Measurements from ENCODE around the gene RPL9. TPM values are rescaled to one million over a fixed set of nuclear protein-coding genes. Genes with fewer than 3 reads are reported as not detected.

RPL9 gene
- total and polyA plus RNA-seq, 2 of the 13 experiments (the other 11 are each of a cell fraction or from before 2014, with no cell fraction given), result 993 to 2,148 TPM

- no TSS peak for BruUV-seq (replicated peaks)
- ChIA-PET CTCF (ENCODE audit: low intra/inter-chr PET ratio, low total read pairs) (no interaction called here), POLR2A (interaction anchor here (0.7 to 8.4 kb wide), 4 partner anchors 11 to 131 kb away, joined by 4 to 121 read pairs (median 24); partner anchors contain the start of genes KLB, LIAS and RPL9)
- no peak for DNase-seq (ENCODE audit: low spot score)
- no peak for FAIRE-seq
- TF ChIP-seq ADNP (CRISPR knock-in tag; IDR thresholded peaks at IDR 0.05) (0 out of 2 replicates have a peak, but pooled peaks have one; percentile 17), ZNF121 (CRISPR knock-in tag; IDR thresholded peaks at IDR 0.05) (peak; percentile 84), ZNF235 (CRISPR knock-in tag; IDR thresholded peaks at IDR 0.05; ENCODE audit: borderline replicate concordance) (no peak), PHF21A (CRISPR knock-in tag; IDR thresholded peaks at IDR 0.05) (no peak), ZMYM3 (CRISPR knock-in tag; IDR thresholded peaks at IDR 0.05) (peak; percentile 64), ZMYM2 (CRISPR knock-in tag; IDR thresholded peaks at IDR 0.05) (peak; percentile 64; the same call in 1 of the 2 replicates)
- TF ChIP-seq, protein P1, sequence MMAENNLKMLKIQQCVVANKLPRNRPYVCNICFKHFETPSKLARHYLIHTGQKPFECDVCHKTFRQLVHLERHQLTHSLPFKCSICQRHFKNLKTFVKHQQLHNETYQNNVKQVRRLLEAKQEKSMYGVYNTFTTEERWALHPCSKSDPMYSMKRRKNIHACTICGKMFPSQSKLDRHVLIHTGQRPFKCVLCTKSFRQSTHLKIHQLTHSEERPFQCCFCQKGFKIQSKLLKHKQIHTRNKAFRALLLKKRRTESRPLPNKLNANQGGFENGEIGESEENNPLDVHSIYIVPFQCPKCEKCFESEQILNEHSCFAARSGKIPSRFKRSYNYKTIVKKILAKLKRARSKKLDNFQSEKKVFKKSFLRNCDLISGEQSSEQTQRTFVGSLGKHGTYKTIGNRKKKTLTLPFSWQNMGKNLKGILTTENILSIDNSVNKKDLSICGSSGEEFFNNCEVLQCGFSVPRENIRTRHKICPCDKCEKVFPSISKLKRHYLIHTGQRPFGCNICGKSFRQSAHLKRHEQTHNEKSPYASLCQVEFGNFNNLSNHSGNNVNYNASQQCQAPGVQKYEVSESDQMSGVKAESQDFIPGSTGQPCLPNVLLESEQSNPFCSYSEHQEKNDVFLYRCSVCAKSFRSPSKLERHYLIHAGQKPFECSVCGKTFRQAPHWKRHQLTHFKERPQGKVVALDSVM (CRISPR knock-in tag; IDR thresholded peaks at IDR 0.05), result peak; percentile 88
- peaks cover 1 to 9% of the 10 kb centered on the region in 2 experiments; a peak in 2 of 5 replicates for H3K36me3 ChIP-seq (replicated peaks in 1 of 2; ENCODE audit: control insufficient read depth in 1 of 2, insufficient read depth in 2 of 2, low read length in 2 of 2)
- peaks cover 89% of the 10 kb centered on the region for H3K4me1 ChIP-seq (ENCODE audit: insufficient read depth, low read length)
- peak overlapping the region; percentile 52 for H3K27ac ChIP-seq (ENCODE audit: extremely low read length, insufficient read depth, low read length)
- in situ Hi-C loops (cut with HindIII; ENCODE audit: extremely low pct_ligation_motif_present, low pct_unique_long_range_greater_than_20kb) (no loop called here), intact Hi-C loops (cut with micrococcal nuclease; ENCODE audit: unreplicated experiment) (no loop called here)
- no peaks in the 10 kb centered on the region for H3K9me3 ChIP-seq (ENCODE audit: low read length)
- 89% methylated on average over 1 of the region's 1 CpG for WGBS (ENCODE audit: low lambda C conversion rate)
- H4K20me1 ChIP-seq (ENCODE audit: insufficient read depth, low read length), result no peaks in the 10 kb centered on the region
- H3K4me2 ChIP-seq (ENCODE audit: low read depth, low read length), result no peak overlapping the region
- H3K27me3 ChIP-seq (ENCODE audit: control insufficient read depth in 1 of 2, insufficient read depth in 2 of 2, low read length in 2 of 2), result no peaks in the 10 kb centered on the region
- no peak for ATAC-seq
- H3K9ac ChIP-seq (ENCODE audit: insufficient read depth, low read depth, low read length), result no peak overlapping the region
- peaks cover 68% of the 10 kb centered on the region for H3K79me2 ChIP-seq (ENCODE audit: insufficient read depth, low read length)
- no peak overlapping the region for H3K4me3 ChIP-seq (replicated peaks in 1 of 3; ENCODE audit: insufficient read depth in 1 of 3, low read depth in 2 of 3, low read length in 3 of 3)
- no peak overlapping the region for H2AFZ ChIP-seq (ENCODE audit: low read length)
Observed at GRCh38 chr4:39426728-39427127, 32.0 kb downstream of the RPL9 start.

Measured in HepG2 (cell line).